A549 (cell line): ENCODE measurements around the gene EIF5AL1. TPM values are rescaled to one million over a fixed set of nuclear protein-coding genes. Genes with fewer than 3 reads are reported as not detected.
"Not testable (repeated sequence)": the region's sequence is repeated elsewhere in the genome, so short reads cannot be mapped to it uniquely, and the experiment has no call there.

Experiments used
- ATAC-seq, 2 experiments: fragments of 200-7000 bp in 1 of 2; fragments of >200 bp in 1 of 2; cut with Nextera tagmentation in 1 of 2; cut with Tn5 transposase in 1 of 2; 3 replicates each; pipeline versions ENCODE4 v1.8.0 to v1.9.1; 2018 to 2020; ENCODE audit warnings: mild to moderate bottlenecking in 1 of 2, moderate library complexity in 1 of 2
- CTCF ChIA-PET: fragments of 300-600 bp; sonication (Branson Sonifier 250); formaldehyde crosslinking; extraction: SDS; loops from one replicate; lab custom pipeline; 2021; ENCODE audit warnings: antibody characterized with exemption, inconsistent platforms; lab: Yijun Ruan, JAX
- POLR2A ChIA-PET: fragments of 350-600 bp; formaldehyde crosslinking; extraction: SDS; loops from one replicate; lab custom pipeline; 2021; ENCODE audit warnings: antibody characterized with exemption, inconsistent platforms; lab: Yijun Ruan, JAX
- DNase-seq, 2 experiments: peaks; one replicate each; pipeline versions ENCODE4 v3.0.0 to v3.0.0-alpha.2; 2011 to 2016; ENCODE audit warnings: low read depth in 1 of 2, low spot score in 1 of 2
- FAIRE-seq: peaks from 2 replicates; lab custom pipeline; 2011; peaks lifted over from hg19 to GRCh38; lab: Jason Lieb, UNC
- H3K27ac ChIP-seq, 2 experiments: fragments of >200 bp; sonication (Bioruptor Twin); formaldehyde crosslinking; 3 replicates each; pipeline ENCODE4 v1.5.1; 2016 to 2017
- H3K4me1 ChIP-seq: fragments of >200 bp; sonication (Bioruptor Twin); formaldehyde crosslinking; 3 replicates; pipeline ENCODE4 v1.6.1; 2016
- H3K4me2 ChIP-seq: fragments of >200 bp; sonication (Bioruptor Twin); formaldehyde crosslinking; 3 replicates; pipeline ENCODE4 v1.6.1; 2016
- H3K4me3 ChIP-seq: fragments of >200 bp; sonication (Bioruptor Twin); formaldehyde crosslinking; 3 replicates; pipeline ENCODE4 v1.5.1; 2016
- H3K9me3 ChIP-seq: fragments of >200 bp; sonication (Bioruptor Twin); formaldehyde crosslinking; 3 replicates; pipeline ENCODE4 v1.6.1; 2016
- ATOH8 ChIP-seq: fragments of 250-450 bp; sonication (Bioruptor Pico); IDR thresholded peaks from 2 replicates; pipeline ENCODE4 v1.5.0; 2020; ENCODE audit warnings: low read depth, mild to moderate bottlenecking, moderate library complexity
- BCL3 ChIP-seq: fragments of >200 bp; sonication (Bioruptor Twin); formaldehyde crosslinking; IDR thresholded peaks from 3 replicates; pipeline ENCODE4 v1.6.1; 2016
- BHLHE40 ChIP-seq: IDR thresholded peaks from 2 replicates; pipeline ENCODE4 v1.6.1; 2012; ENCODE audit warnings: low read depth, low read length, inconsistent platforms
- CHD2 ChIP-seq: fragments of 150-350 bp; IDR thresholded peaks from 2 replicates; pipeline ENCODE4 v1.6.1; 2014; ENCODE audit warnings: low read length; ENCODE audit not compliant: partially characterized antibody
- CHD4 ChIP-seq: fragments of 200-600 bp; sonication (generic); IDR thresholded peaks from 2 replicates; pipeline ENCODE4 v1.6.1; 2016; ENCODE audit warnings: antibody characterized with exemption, mild to moderate bottlenecking, borderline replicate concordance
- EHF ChIP-seq: fragments of 250-450 bp; sonication (Bioruptor Pico); IDR thresholded peaks from 2 replicates; pipeline ENCODE4 v1.5.0; 2020; ENCODE audit warnings: mild to moderate bottlenecking
- EHMT2 ChIP-seq: fragments of 200-600 bp; sonication (generic); IDR thresholded peaks from 2 replicates; pipeline ENCODE4 v1.6.1; 2016; ENCODE audit warnings: antibody characterized with exemption, low read depth, mild to moderate bottlenecking, moderate library complexity
- ELK1 ChIP-seq: fragments of 150-350 bp; IDR thresholded peaks from 2 replicates; pipeline ENCODE4 v1.6.1; 2014; ENCODE audit warnings: low read depth, mild to moderate bottlenecking, low read length
- GATA3 ChIP-seq: IDR thresholded peaks from 2 replicates; pipeline ENCODE4 v1.6.1; 2012; ENCODE audit warnings: borderline replicate concordance
- HOXA7 ChIP-seq: fragments of 250-450 bp; sonication (Bioruptor Pico); IDR thresholded peaks from 2 replicates; pipeline ENCODE4 v1.5.0; 2020; ENCODE audit warnings: mild to moderate bottlenecking, moderate library complexity
- JUNB ChIP-seq: fragments of >200 bp; sonication (Bioruptor Twin); formaldehyde crosslinking; IDR thresholded peaks from 2 replicates; pipeline ENCODE4 v1.6.1; 2016
- KDM1A ChIP-seq: fragments of 200-600 bp; sonication (generic); IDR thresholded peaks from 2 replicates; pipeline ENCODE4 v1.6.1; 2016; ENCODE audit warnings: low read depth, mild to moderate bottlenecking
- MYC ChIP-seq: IDR thresholded peaks from 2 replicates; pipeline ENCODE4 v1.6.1; 2012; ENCODE audit warnings: mild to moderate bottlenecking, inconsistent platforms, low read length, improper control_type of control experiment, borderline replicate concordance
- RAD21 ChIP-seq, 2 experiments: fragments of >200 bp in 1 of 2; sonication (Bioruptor Twin) in 1 of 2; formaldehyde crosslinking in 1 of 2; IDR thresholded peaks in 1 of 2; conservative IDR thresholded peaks in 1 of 2; 2 replicates in 1 of 2; 3 replicates in 1 of 2; pipeline ENCODE4 v1.6.1; 2012 to 2018; ENCODE audit warnings: inconsistent platforms in 1 of 2
- RCOR1 ChIP-seq: fragments of 150-350 bp; IDR thresholded peaks from 2 replicates; pipeline ENCODE4 v1.6.1; 2014; ENCODE audit warnings: antibody characterized with exemption, low read length, low read depth
- RFX5 ChIP-seq: fragments of 450-650 bp; IDR thresholded peaks from 2 replicates; pipeline ENCODE4 v1.7.1; 2014; ENCODE audit warnings: antibody characterized with exemption, mild to moderate bottlenecking, moderate library complexity
- SMC3 ChIP-seq: fragments of >200 bp; sonication (Bioruptor Twin); formaldehyde crosslinking; IDR thresholded peaks from 3 replicates; pipeline ENCODE4 v1.6.1; 2018; ENCODE audit warnings: inconsistent platforms
- TFCP2L1 ChIP-seq: fragments of 250-450 bp; sonication (Bioruptor Pico); IDR thresholded peaks from 2 replicates; pipeline ENCODE4 v1.5.0; 2021; ENCODE audit warnings: mild to moderate bottlenecking
- USF2 ChIP-seq: fragments of 450-650 bp; IDR thresholded peaks from 2 replicates; pipeline ENCODE4 v1.6.1; 2014; ENCODE audit warnings: antibody characterized with exemption
- ZSCAN20 ChIP-seq: fragments of 250-450 bp; sonication (Bioruptor Pico); IDR thresholded peaks from 2 replicates; pipeline ENCODE4 v1.8.0; 2022; ENCODE audit warnings: mild to moderate bottlenecking, moderate library complexity
- WGBS: methylation state at CpG from one replicate; pipeline ENCODE4 v1.1.6; 2017; ENCODE audit errors: missing lambda C conversion rate; 5-methylcytosine and 5-hydroxymethylcytosine counted together
- polyA plus RNA-seq, 4 experiments: library from polyadenylated mRNA; depleted of rRNA in 3 of 4; stranded (reverse); fragments of >200 nt; fragmentation: RNase III in 1 of 4; extraction: RNeasy Plus Mini Kit Qiagen cat#74134 plus additional on column Dnase treatment in 1 of 4; gene quantifications; 2 replicates in 3 of 4; 3 replicates in 1 of 4; pipeline ENCODE4 v1.2.3, GENCODE V29; 2011 to 2017
- TF ChIP-seq, protein P1 (sequence below): fragments of >200 bp; sonication (Bioruptor Twin); formaldehyde crosslinking; IDR thresholded peaks from 2 replicates; pipeline ENCODE4 v1.6.1; 2016
- TF ChIP-seq, protein P2 (sequence below): fragments of >200 bp; sonication (Bioruptor Twin); formaldehyde crosslinking; IDR thresholded peaks from 3 replicates; pipeline ENCODE4 v1.5.1; 2016

The EIF5AL1 gene
- polyA plus RNA-seq, 2 of the 4 experiments (the other 2 are of a cell fraction) = 1.7 to 5.7 TPM

DNA sequence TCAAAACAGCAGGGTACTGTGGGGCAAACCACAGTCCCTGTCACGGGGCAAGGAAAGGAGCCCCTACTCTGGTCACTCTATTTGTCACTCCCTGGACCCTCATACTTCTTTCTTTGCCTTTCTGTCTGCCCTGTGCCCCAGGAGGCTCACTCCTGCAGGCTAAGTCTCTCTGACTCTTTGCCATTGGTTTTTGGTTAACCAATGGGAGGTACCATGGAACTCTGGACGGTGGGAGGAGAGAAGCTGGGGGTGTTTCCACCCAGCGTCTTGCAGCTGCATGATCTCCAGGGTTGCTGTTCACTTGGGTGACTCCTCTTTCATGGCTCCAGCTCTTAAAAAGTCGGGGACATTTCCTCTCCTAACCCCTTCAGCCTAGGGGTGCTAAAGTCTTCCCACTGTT is 15.4 kb upstream of the EIF5AL1 start (continued):
- no peak for TF ChIP-seq EHF (CRISPR knock-in tag)
- TF ChIP-seq RFX5 = no peak
- no peak for TF ChIP-seq JUNB
- no peak for TF ChIP-seq EHMT2
- TF ChIP-seq USF2 = no peak
- no peak for TF ChIP-seq HOXA7 (CRISPR knock-in tag)

- Histone ChIP-seq H3K4me3 (no peak overlapping the region), H3K27ac (no peak overlapping the region), H3K4me2 (no peak overlapping the region), H3K9me3 (no peaks in the 10 kb centered on the region), H3K4me1 (no peaks in the 10 kb centered on the region)
- POLR2A ChIA-PET = no interaction called here
- WGBS = 56% methylated on average over 6 of the region's 6 CpGs
- TF ChIP-seq ATOH8 (CRISPR knock-in tag) = no peak
- TF ChIP-seq, protein P1, sequence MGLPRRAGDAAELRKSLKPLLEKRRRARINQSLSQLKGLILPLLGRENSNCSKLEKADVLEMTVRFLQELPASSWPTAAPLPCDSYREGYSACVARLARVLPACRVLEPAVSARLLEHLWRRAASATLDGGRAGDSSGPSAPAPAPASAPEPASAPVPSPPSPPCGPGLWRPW = no peak
- no peak for TF ChIP-seq ZSCAN20
- TF ChIP-seq BHLHE40 = no peak
- TF ChIP-seq CHD2 = no peak
- no peak for TF ChIP-seq RCOR1
- no peak for TF ChIP-seq ELK1
- TF ChIP-seq CHD4 = no peak
- no peak for TF ChIP-seq GATA3
- TF ChIP-seq USF2 = no peak
- TF ChIP-seq KDM1A = no peak
- TF ChIP-seq BCL3 = no peak
- CTCF ChIA-PET = interaction anchor here (1.0 to 19.9 kb wide), 3 partner anchors 11 to 152 kb away, joined by 3 to 145 read pairs (median 23); no protein-coding TSS in a partner anchor
- DNase-seq (no peak), FAIRE-seq (no peak), ATAC-seq (no peak)
Observed at GRCh38 chr10:79498291-79498829, 14.0 kb upstream of the EIF5AL1 start.

- no peaks in the 10 kb centered on the region for H3K9me3 ChIP-seq
- peak in 1 of 2 experiments; percentile 30 for DNase-seq
- H3K4me2 ChIP-seq = peak overlapping the region; percentile 51; the same call in 1 of the 3 replicates
- CTCF ChIA-PET = interaction anchor here (0.6 to 3.7 kb wide), 10 partner anchors 9 to 1455 kb away, joined by 3 to 36 read pairs (median 4); no protein-coding TSS in a partner anchor
- H3K4me1 ChIP-seq = no peaks in the 10 kb centered on the region
- no peak overlapping the region for H3K4me3 ChIP-seq
- TF ChIP-seq EHMT2 (no peak), MYC (no peak), RAD21 (conservative IDR thresholded peaks at IDR 0.05 in 1 of 2, IDR thresholded peaks at IDR 0.05 in 1 of 2) (peak; percentile 74 to 78), SMC3 (peak; percentile 60; the same call in 2 of the 3 replicates), TFCP2L1 (CRISPR knock-in tag) (no peak)
- TF ChIP-seq, protein P2, sequence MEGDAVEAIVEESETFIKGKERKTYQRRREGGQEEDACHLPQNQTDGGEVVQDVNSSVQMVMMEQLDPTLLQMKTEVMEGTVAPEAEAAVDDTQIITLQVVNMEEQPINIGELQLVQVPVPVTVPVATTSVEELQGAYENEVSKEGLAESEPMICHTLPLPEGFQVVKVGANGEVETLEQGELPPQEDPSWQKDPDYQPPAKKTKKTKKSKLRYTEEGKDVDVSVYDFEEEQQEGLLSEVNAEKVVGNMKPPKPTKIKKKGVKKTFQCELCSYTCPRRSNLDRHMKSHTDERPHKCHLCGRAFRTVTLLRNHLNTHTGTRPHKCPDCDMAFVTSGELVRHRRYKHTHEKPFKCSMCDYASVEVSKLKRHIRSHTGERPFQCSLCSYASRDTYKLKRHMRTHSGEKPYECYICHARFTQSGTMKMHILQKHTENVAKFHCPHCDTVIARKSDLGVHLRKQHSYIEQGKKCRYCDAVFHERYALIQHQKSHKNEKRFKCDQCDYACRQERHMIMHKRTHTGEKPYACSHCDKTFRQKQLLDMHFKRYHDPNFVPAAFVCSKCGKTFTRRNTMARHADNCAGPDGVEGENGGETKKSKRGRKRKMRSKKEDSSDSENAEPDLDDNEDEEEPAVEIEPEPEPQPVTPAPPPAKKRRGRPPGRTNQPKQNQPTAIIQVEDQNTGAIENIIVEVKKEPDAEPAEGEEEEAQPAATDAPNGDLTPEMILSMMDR = peak; percentile 52
- ATAC-seq = peak; percentile 90 to 96
- no peak for FAIRE-seq
- 8% methylated on average over 7 of the region's 7 CpGs for WGBS
- H3K27ac ChIP-seq = no peak overlapping the region
- POLR2A ChIA-PET = interaction anchor here (0.8 kb wide), 1 partner anchor 58 kb away, joined by 3 read pairs; no protein-coding TSS in a partner anchor
Observed at GRCh38 chr10:79502561-79503309, 9.6 kb upstream of the EIF5AL1 start.

DNA sequence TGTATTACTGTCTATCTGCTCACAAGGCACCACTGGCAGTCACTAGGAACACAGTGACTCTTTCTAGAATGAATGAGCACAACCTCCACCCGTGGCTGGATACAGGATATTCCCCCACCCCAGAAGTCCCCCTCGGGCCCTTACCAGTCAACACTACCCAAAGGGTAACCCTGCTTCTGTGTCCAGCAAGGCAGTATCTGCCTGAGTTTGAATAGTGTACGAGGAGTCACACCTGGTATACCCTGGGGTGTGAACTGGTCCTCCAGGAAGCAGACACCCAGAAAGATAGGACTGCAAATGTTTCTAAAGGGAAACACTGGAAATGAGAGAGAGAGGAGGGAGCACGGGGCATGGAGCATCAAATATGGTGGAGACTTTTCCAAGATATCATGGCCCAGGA is 8.5 kb upstream of the EIF5AL1 start:
- CTCF ChIA-PET = interaction anchor here (3.7 kb wide), 1 partner anchor 130 kb away, joined by 36 read pairs; no protein-coding TSS in a partner anchor
- not testable (repeated sequence) for ATAC-seq, FAIRE-seq

More for the DNA sequence above, 8.5 kb upstream of the EIF5AL1 start:
- not testable (repeated sequence) for H3K4me3 ChIP-seq, H3K9me3 ChIP-seq, H3K27ac ChIP-seq, DNase-seq, H3K4me1 ChIP-seq, H3K4me2 ChIP-seq
- POLR2A ChIA-PET = interaction anchor here (0.8 kb wide), 1 partner anchor 59 kb away, joined by 3 read pairs; no protein-coding TSS in a partner anchor
- WGBS = 7% methylated on average over 3 of the region's 4 CpGs
